GM21360 (cell line): Measurements from ENCODE around the gene PIK3R4.

ENCODE experiments used
- ATAC-seq: cut with Tn5 transposase; IDR thresholded peaks from one replicate; pipeline ENCODE4 v1.9.1; 2021; ENCODE audit warnings: mild to moderate bottlenecking, moderate library complexity; ENCODE audit not compliant: unreplicated experiment

The PIK3R4 gene

DNA sequence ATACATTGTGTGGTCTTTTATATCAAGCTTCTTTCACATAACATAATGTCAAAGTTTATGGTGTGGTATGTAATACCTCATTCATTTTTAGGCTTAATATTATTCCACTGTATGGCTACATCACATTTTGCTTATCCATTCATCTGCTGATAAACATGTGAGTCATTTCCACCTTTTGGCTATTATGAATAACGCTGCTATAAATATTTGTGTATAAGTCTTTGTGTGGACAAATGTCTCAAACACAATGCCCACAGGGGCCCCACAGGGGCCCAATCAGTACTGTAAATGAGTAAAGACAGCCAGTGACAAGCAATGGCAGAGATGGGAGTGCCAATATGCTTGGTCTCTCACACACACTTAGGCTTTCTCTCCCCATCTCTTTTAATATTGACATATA lies 54.2 kb downstream of the PIK3R4 start:
- no peak for ATAC-seq

DNA sequence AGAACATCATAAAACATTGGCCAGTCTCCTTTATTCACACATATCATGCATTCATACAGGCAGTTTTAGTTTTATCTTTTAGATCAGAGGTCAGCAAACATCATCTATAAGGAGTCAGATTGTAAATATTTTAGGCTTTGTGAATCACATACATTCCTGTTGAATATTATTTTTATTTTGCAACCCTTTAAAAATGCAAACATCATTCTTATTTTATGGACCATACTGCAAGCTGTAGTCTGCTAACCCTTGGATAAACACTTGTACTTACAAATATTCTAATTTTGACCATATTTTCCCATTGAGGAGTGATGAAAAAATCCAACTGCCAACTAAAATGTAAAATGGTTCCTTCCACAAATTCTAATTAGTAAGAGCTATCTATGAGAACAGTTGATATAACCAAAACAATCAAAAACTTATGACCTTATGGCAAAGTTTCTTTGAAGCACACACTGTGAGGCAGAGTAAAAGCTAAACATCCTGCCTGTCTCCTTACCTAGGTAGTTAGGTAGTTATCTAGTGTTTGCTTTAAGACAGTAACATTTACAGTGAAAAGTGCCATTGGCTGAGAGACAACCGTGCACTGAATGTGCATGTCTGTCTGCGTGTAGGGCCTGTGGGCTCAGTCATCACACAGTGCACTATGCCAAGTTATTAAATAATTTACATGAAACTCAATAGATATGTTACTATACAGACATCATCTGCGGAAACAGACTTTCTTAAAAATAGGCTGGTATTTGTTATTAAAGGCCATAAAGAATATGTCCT lies 57.7 kb downstream of the PIK3R4 start:
- ATAC-seq, result no peak

DNA sequence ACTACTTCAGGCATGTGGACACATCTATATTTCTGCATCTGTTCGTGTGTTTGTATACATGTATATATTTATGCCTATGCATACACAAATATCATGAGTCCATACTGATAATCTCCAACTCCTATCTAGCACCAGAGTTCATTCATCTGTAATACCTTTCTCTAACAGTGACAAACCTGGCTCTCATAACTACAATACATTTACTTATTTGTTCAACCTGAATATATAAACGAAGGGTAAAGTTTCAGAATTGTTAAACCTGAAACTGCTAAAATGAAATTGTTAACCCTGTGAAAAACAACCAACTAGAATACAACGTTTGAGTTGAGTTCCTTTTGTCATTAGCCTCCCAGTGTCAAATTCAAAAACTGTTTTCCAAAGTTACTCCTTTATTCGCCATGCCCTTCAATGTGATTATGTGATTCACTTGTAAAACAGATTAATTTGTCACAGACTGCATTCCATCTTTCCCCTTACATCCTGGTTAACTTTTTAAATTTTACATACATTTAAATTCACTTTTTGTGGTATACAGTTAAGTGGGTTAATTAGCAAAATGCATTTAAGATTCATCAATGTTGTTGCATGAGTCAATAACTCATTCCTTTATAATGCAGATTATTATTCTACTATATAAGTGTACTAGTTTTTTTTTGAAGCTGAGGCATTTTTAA lies 58.5 kb downstream of the PIK3R4 start:
- no peak for ATAC-seq

DNA sequence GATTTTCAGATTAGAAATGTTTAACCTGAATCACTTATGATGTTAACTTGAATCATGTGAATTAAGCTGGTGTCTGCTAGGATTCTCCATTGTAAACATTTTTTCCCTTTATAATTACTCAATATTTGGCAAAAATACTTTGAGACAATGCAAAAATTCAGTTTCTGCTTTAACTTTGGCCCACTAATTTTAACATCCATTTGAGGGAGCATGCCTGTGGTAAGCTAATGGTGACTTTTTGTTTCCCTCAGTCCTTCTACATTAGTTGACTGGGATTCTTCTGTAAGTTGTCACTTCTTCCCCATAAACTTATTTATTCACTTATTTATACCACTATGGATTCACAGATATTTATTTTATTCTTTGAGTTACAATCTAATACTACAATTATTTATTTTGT lies 59.3 kb downstream of the PIK3R4 start:
- no peak for ATAC-seq

DNA sequence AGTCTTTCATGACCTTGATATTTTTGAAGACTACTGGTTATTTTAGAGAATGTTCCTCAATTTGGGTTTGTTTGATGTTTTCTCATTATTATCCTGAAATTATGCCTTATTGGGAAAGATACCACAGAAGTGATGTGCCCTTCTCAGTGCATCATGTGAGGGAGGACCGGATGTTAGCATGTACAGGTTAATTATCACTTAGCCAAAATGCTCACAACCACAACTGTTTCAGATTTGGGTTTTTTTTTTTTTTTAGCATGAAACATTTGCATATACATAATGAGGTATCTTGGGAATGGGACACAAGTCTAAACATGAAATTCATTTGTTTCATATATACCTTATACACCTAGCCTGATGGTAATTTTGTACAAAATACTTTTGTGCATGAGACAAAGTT lies 59.8 kb downstream of the PIK3R4 start:
- no peak for ATAC-seq

DNA sequence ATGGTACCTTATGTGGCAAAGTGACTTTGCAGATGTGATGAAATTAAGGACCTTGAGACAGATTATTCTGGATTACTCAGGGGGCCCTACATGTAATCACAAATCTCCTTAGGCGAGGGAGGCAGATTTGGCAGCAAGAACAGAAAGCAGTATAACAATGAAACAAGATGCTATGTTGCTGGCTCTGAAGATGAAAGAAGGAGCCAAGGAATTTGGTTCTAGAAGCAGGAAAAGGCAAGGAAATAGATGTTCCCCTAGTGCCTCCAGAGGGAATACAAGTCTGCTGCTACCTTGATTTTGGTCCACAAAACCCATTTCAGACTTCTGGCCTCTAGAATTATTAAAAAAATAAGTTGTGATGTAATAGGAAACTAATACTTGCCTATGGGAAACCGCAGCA lies 64.5 kb downstream of the PIK3R4 start:
- no peak for ATAC-seq

DNA sequence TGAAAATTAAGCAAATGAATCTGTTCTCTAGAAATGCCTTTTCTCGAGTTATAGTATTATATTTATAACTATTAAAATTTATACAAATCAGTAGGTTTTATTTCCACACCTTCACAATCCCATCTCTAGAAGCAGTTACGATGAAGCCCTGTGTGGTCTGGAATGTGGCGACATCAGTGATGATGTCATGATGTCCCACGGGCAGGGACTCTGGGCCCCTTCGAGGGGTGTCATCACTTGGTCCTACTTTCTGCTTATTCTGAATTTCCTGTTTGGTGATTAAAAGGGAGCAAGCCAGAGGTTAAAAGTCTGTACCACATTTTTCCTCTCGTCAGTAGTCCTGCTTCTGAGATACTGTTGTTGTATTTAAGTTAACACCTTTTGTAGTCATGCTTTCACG lies 67.4 kb downstream of the PIK3R4 start:
- no peak for ATAC-seq

DNA sequence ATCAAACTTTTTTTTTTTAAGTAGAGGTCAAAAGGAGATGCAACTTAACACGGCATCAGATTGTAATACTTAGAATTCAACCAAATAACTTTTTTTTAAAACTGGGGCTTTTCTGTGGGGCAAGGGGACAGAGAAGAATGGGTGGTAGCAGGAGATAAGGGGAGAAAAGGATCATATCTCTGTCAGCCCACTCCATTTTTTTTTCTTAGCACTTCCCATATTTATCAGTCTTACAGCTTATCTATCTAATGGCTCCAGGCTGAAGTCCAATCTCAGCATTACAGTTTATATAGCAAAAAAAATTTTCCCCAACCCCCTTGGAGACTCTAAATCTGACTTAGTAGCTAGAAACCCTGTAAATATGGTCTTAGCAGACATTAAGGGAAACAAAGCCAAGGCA lies 69.3 kb downstream of the PIK3R4 start:
- ATAC-seq, result no peak

DNA sequence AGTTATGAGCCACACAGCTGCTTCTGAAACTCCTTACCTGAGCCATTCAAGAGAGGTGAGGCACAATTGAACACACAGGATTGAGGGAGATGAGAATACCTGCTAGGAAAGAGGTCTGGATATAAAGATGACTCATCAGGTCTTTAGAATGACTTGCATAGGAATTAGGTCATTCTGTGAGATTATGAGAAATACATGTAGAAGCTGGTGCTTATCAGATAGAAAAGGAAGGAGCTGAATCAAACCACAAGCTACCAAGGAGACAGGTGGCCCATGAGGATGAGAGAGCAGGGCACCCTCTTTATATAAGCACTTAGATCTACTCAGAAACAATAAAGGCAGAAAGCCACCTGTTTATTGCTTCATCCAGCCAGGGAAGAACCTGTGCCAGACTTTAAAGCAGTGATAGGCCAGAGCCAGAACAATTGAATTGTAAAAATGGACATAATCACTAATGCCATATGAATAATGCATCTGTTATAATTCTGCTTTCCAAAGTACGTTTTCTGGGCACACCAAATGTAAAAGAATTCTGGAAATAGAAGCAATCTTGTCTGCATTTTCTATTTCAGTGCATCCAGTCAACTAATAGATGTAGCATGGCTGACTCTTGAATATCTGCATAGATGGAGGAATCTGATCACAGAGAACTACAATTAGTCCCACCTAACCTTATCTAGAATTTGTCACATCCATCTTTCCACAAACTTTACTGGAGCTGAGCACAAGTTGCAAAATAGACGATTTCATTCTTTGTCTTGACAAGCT lies 74.9 kb downstream of the PIK3R4 start:
- no peak for ATAC-seq

DNA sequence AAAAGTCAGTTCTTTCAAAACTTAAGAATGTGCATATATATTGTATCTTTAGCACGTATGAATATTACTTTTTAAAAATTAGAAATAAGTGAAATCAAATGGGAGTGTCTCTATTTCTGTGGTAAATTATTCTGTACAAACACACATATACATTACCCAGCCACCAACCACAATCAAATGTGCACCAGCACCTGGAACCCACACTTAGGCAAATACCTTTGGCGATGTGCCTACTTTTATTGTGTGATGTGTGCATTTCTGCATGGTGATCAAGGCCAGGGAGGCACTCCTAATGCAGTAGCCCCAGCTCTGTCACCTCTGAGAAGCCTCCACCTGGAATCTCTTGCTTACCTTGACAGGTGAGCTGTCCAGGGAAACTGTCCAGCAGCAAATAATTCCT lies 76.9 kb downstream of the PIK3R4 start:
- ATAC-seq, result no peak

DNA sequence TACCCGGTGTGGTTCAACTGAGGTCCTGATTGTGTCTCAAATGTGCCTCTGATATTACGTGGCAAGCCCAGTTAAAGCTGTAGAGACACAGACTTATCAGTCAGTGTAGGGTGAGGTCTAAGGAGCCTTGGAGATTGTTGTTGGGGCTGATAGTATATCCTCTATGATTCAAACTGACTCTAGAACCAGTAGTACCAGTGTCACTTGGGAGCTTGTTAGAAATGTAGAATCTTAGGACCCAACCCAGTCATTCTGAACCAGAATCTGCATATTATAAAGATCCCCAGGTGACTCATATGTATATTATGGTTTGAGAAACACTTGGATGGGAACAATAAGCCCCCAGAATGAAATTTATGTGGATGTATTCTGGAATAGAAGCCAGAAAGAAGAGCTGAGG lies 83.5 kb downstream of the PIK3R4 start:
- ATAC-seq, result no peak

DNA sequence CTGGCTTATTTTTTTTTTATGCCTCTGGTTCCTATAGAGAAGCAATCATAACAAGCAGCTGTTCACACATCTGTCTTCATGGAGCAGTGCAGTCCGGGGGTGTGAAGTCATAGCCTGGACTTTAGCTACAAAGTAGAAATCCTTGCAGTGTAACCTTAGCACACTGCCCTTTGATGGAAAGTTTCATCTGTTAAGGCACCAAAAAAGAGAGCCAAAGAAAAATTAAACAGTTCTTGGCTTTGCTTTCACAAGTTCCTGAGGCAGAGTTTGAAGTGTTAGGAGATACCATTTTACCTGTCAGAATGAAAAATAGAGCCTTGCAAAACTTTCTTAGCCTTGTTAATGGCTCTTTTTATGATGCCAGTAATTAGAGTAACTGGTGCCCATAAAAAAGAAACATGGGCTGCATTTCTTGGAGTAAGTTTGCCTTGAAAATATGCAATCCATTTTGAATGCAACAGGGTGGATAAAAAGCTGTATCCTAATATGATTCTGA lies 84.1 kb downstream of the PIK3R4 start:
- no peak for ATAC-seq

DNA sequence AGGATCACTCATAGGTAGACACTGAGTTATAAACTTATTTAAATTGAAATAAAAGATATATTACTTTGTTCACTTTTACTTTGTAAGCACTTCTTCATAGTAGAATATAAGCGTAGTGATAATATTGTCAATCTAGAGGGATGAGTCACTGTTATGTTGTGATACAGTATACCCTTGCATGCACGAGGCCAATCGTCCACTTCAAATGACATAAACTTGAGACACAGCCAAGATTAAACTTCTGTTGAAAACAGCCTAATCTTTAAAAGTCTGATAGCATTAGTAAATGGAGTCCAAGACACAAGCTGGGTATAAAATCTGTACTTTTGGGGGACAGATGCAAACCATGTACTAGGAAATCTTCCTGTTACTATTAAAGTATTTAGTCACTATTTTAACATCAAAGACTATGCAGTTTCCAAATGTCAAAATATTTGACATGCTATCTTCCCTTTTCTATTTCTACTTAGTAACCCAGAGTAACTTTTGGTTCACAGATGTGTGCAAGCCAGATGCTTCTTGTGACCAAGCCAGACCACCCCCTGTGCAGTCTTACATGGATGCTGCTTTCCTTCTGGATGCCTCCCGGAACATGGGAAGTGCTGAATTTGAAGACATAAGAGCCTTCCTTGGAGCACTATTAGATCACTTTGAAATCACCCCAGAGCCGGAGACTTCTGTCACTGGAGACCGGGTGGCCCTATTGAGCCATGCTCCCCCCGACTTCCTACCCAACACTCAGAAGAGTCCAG lies 85.3 kb downstream of the PIK3R4 start:
- no peak for ATAC-seq

DNA sequence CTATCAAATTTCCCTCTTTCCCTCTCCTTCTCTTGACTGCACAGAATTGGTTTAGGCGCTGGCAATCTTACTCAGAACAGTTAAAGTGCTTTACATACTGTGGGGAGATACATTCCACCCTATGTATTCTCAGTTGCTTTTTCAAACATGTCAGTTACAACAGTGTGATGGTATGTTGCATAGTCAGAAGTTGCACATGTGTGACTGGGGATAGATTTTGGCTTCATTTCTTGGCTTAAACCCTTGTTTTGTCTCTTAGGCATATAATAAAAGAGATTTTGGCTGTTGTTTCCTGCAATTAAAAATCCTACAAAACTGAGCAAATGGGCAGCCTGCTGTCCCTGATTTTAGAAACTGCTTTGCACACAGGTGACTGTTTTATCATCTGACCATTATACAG lies 86.7 kb downstream of the PIK3R4 start:
- no peak for ATAC-seq

DNA sequence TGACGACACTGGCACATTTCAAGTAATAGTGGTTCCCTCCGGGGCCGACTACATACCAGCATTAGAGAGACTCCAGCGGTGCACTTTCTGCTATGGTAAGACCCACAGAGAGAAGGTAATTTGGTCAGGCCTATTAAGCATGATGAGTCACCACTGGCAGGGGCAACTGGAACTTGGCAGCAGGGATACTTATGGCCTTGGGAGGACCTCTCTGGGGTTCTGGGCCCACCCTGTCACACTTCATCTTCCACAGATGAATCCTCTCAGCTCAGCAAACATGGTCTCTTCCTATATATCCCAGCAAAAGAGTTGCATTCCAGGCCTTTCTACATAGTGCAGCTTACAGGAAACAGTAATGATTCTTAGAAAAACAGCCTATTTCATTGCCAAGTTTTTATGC lies 88.0 kb downstream of the PIK3R4 start:
- no peak for ATAC-seq

DNA sequence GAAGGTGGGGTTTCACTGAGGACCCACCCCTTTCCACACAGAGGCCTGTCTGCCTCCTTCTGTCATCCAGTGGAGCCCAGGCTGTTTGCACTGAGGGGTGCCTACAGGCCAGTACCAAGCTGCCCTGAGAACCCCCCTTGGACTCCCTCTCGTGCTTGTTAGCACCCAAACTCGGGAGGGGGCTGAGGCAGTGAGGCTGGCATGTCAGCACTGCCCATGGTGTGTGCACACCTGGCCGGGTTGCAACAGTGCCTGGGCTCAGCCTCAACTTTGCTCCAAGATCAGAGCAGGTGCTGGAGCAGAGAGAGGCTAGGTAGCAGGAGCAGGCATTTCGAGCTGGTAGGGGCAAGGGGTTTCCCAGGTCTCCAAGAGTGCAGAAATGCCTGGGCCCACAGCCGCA lies 90.0 kb downstream of the PIK3R4 start:
- ATAC-seq, result no peak

DNA sequence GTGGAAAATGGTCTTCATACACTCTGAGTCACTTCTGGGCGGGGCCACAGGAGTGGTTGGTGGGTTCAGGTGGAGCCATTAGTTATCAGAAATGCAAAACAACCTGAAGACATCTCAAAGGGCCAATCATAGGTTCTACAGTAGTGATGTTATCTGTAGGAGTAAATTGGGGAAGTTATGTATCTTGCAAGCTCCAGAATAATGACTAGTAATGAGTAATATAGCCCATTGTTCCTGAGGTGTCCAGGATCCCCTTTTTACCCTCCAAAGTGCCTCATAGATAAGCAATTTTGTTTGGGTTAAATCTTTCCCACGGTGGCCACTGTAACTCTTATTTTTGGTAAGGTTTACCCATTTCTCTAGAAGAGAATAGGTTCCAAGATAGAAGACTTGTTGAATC lies 91.7 kb downstream of the PIK3R4 start:
- no peak for ATAC-seq

DNA sequence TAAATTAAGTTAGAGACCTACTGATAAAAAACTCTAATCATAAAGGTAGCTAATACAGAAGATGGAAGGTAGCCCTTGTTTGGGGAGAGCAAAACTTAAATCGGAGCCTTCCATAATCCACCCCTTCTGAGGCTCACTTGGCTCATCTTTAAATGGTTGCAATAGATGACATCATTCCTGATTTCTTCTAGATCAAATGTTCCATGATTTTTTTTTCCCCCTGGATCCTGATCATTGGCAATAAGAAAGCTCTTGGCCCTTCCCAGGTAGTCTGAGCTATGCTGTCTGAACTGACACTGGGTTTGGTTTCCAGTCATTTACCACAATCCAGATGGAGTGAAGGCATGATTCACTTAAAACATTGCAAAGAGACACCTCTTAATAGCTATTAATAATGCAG lies 92.5 kb downstream of the PIK3R4 start:
- no peak for ATAC-seq

DNA sequence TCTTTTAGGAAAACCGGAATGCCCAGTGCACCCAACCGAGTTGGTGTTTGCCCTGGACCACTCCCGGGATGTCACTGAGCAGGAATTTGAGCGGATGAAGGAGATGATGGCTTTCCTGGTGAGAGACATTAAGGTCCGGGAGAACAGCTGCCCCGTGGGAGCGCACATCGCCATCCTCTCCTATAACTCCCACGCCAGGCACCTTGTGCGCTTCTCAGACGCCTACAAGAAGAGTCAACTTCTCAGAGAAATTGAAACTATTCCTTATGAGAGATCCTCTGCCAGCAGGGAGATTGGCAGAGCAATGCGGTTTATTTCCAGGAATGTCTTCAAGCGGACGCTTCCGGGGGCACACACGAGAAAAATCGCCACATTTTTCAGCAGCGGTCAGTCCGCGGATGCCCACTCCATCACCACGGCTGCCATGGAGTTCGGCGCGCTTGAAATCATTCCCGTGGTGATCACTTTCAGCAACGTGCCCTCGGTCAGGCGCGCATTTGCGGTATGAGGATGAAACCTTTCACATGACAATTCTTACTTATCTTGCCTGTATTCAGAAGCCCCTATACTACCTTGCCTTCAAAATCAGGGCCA lies 97.5 kb downstream of the PIK3R4 start:
- no peak for ATAC-seq

DNA sequence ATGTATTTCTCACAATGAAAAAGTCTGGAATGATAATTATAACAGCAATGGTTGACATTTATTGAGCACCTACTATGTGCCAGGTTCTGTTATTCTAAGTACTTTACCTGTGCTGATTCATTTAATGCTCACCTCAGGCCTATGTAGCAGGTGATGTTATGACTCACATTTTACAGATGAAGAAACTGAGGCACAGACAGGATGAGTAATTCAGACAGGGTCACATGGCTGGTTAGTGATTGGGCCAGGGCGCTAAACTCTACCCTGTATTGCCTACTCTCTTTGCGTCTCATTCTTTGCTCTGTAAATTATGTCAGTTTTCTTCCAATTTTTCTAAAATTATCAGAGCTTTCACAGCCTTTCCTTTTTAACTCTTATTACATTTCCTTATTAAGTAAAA lies 98.3 kb downstream of the PIK3R4 start:
- no peak for ATAC-seq

DNA sequence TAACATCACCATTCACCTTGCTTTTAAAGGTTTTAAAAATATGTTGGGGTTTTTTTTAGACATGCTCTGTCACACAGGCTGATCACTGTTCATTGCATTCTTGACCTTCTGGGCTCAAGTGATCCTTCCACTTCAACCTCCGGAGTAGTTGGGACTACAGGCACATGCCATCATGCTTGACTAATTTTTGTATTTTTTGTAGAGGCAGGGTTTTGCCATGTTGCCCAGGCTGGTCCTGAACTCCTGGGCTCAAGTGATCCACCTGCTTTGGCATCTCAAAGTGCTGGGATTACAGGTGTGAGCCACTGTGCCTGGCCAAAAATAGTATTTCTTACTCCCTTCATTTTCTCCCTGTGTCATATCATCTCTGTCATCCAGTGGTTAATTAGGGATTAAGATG lies 101.4 kb downstream of the PIK3R4 start:
- no peak for ATAC-seq
